ENCODE results near the gene PCDHGA1.

GRCh38 chr5:141533897-141534296 lies 203.6 kb downstream of the PCDHGA1 start:
- TF ChIP-seq MYNN (tag by site-specific recombination; IDR thresholded peaks at IDR 0.05; ENCODE audit: borderline replicate concordance) (no peak), ZNF585B (tag by site-specific recombination; IDR thresholded peaks at IDR 0.05) (no peak), ZNF521 (tag by site-specific recombination; IDR thresholded peaks at IDR 0.05) (no peak), ZBTB7A (tag by site-specific recombination; IDR thresholded peaks at IDR 0.05; ENCODE audit: low read depth) (no peak), ZNF169 (tag by site-specific recombination; IDR thresholded peaks at IDR 0.05) (no peak), ZNF768 (tag by site-specific recombination; IDR thresholded peaks at IDR 0.05) (no peak), ZNF791 (tag by site-specific recombination; IDR thresholded peaks at IDR 0.05) (no peak)
- TF ChIP-seq, protein P1, sequence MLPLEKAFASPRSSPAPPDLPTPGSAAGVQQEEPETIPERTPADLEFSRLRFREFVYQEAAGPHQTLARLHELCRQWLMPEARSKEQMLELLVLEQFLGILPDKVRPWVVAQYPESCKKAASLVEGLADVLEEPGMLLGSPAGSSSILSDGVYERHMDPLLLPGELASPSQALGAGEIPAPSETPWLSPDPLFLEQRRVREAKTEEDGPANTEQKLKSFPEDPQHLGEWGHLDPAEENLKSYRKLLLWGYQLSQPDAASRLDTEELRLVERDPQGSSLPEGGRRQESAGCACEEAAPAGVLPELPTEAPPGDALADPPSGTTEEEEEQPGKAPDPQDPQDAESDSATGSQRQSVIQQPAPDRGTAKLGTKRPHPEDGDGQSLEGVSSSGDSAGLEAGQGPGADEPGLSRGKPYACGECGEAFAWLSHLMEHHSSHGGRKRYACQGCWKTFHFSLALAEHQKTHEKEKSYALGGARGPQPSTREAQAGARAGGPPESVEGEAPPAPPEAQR (tag by site-specific recombination; IDR thresholded peaks at IDR 0.05), result no peak
- TF ChIP-seq, protein P2, sequence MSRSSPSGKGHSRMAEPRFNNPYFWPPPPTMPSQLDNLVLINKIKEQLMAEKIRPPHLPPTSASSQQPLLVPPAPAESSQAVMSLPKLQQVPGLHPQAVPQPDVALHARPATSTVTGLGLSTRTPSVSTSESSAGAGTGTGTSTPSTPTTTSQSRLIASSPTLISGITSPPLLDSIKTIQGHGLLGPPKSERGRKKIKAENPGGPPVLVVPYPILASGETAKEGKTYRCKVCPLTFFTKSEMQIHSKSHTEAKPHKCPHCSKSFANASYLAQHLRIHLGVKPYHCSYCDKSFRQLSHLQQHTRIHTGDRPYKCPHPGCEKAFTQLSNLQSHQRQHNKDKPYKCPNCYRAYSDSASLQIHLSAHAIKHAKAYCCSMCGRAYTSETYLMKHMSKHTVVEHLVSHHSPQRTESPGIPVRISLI (tag by site-specific recombination; IDR thresholded peaks at IDR 0.05), result no peak
- TF ChIP-seq, protein P3, sequence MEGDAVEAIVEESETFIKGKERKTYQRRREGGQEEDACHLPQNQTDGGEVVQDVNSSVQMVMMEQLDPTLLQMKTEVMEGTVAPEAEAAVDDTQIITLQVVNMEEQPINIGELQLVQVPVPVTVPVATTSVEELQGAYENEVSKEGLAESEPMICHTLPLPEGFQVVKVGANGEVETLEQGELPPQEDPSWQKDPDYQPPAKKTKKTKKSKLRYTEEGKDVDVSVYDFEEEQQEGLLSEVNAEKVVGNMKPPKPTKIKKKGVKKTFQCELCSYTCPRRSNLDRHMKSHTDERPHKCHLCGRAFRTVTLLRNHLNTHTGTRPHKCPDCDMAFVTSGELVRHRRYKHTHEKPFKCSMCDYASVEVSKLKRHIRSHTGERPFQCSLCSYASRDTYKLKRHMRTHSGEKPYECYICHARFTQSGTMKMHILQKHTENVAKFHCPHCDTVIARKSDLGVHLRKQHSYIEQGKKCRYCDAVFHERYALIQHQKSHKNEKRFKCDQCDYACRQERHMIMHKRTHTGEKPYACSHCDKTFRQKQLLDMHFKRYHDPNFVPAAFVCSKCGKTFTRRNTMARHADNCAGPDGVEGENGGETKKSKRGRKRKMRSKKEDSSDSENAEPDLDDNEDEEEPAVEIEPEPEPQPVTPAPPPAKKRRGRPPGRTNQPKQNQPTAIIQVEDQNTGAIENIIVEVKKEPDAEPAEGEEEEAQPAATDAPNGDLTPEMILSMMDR (tag by site-specific recombination; IDR thresholded peaks at IDR 0.05), result no peak
